Islet of Langerhans (tissue), 1 donor: ENCODE measurements around the gene AVP.
"Not testable (repeated sequence)": the region's sequence is repeated elsewhere in the genome, so short reads cannot be mapped to it uniquely, and the experiment has no call there.

ENCODE experiments used
- FAIRE-seq: peaks from one replicate; lab custom pipeline; 2011; peaks lifted over from hg19 to GRCh38; lab: Jason Lieb, UNC

The AVP gene

DNA sequence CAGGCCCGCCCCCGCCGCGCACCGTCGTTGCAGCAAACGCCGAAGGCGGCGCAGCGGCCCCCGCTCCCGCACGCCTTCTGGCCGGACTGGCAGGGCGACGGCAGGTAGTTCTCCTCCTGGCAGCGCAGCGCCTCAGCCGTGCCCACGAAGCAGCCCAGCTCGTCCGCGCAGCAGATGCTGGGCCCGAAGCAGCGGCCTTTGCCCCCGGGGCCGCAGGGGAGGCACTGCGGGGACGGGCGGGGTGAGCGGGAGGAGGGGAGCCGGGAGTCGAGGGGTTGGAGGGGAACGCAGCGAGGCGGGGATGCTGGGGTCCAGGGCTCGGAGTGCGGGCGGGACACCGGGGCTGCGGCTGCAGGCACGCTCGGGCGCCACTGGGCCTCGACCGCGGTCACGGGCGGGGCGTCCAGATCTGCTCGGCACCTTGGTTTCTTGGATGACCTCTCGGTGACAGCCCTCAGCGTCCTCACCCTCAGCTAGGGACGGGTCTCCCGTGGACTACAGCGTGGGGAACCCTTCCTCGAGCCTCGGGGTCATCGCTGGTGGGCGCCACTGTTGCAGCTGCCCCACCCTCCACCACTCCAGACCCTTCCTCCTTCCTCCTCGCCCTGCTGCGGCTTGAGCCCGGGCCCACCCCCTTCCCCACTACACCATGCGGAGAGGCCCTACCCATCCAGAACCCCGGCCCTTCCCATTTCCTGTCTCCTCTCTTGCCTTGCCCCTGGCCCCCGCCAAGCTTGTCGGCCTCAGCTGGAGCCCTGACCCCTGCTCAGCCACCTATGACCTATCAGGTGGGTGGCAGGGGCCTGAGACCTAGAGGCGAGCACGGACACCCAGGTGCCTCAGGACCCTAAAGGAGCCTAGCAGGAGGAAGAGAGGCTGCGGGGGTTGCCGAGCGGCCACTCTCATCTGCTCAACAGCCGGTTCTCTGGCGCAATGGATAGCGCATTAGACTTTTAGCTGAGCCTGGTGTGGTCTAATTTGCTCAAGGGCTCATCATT lies 1.3 kb downstream of the AVP start:
- no peak for FAIRE-seq

DNA sequence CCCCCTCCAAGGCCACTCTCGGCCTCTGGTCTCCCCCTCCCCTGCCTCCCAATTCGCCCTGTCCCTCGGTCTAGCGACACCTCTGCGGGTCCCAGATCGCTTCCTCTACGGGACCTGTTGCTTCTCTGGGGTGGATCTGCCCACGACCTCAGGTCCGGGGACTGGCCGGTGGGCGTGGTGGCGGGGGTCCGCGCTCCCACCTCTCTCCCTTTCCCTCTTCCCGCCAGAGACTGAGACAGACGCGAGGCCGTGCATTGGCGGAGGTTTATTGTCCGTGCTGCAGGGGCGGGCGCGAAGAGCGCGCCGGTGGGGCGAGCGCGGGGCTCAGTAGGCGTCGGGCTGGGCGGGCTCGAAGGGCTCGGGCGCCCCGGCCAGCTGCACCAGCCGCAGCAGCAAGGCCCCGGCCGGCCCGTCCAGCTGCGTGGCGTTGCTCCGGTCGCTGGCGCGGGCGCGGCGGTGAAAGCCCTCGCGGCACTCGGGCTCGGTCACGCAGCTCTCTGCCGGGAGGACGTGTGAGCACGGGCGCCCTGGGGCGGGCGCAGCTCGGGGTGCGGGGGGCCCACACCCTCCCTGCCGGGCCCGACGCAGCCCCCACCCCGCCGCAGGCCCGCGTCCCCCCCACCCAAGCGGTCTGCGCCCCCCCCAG lies 2.1 kb downstream of the AVP start:
- no peak for FAIRE-seq

DNA sequence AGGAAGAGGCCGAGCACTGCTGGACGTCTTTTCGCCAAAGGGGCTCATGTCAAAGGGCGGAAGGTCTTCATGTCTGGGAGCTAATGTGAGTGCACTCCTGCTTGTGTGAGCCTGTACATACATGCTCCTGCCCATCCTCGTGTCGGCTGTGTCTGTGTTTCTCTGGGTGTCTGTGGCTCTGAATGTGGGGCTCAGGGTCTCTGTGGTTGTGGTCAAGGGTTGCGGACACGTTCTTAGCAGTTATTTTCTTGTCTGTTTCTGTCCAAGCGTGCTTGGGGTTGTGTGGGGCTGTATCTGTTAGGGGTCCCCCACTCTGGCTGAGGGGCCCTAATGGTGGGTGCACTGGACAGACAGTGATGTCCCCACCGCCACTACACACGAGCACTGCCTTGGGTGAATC lies 2.9 kb downstream of the AVP start:
- no peak for FAIRE-seq

DNA sequence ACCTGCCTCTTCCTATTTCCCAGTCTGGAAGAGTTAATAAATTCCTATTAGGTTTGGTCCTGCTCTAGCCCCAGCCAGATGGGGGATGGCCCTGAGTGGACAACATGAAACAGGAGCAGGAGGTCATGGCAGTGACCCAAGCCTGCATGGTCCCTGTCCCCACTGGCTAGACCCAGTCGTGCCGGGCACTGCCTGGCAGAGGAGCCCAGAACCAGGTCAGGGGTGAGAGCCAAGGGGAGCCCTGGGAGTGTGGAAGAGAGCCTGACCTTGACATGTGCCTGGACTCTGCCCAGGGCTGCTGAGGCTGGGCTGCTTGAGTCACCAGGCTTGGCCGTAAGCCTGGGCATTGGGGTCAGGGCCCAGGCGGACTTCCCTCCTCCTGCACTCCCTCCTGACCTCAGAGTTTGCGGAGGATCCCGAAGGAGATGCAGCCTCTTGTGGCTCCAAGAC lies 3.6 kb downstream of the AVP start:
- FAIRE-seq = no peak

DNA sequence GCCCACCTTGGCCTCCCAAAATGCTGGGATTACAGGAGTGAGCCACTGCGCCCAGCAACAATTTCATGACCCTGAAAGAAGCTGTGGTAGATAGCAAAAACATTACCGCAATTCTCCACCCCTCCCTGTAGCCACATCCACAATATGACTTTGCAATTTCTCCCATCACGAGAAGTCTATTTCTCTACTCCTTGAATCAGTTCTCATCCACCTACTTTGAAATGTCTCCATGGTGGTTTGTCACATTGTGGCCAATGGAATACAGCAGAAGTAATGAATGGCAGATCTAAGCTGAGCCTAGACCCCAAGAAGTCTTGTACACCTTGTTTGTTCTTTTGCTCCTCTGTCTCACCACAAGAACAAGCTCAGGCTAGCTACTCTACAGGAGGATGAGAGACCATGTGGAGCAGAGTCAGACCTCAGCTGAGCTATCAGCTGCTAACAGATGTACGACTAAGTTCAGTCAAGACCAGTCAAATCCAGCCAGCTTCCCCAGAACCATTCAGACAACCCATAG lies 6.8 kb downstream of the AVP start:
- FAIRE-seq = no peak

DNA sequence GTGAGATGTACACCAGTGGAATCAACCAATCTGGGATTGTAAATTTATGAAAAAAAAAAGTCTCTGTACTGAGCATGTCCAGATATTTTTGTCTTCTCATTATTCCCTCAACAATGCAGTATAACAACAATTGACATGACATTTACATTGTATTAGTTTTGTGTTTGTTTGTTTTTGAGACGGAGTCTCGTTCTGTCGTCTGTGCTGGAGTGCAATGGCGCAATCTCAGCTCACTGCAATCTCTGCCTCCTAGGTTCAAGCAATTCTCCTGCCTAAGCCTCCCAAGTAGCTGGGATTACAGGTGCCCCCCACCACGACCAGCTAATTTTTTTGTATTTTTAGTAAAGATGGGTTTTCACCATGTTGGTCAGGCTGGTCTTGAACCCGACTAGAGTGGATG lies 9.2 kb downstream of the AVP start:
- not testable (repeated sequence) for FAIRE-seq

DNA sequence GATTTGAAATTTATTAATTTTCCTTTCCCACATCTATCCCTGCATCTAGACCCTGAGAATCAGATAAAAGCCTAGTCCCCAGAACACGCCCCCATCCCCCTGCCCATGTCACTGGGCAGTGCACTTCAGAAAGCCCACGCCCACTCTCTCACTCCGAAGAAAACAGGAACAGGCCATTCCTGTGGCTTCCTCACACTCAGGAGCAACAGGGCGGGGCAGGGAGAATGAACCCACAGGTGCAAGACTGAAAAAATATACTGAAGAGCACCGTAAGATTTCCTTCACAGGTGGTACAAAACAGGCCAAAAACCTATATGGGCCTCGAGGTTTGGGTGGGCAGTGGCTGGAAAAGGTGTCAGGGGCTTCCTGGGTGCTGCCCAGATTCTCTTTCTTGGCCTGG lies 9.7 kb downstream of the AVP start:
- no peak for FAIRE-seq

DNA sequence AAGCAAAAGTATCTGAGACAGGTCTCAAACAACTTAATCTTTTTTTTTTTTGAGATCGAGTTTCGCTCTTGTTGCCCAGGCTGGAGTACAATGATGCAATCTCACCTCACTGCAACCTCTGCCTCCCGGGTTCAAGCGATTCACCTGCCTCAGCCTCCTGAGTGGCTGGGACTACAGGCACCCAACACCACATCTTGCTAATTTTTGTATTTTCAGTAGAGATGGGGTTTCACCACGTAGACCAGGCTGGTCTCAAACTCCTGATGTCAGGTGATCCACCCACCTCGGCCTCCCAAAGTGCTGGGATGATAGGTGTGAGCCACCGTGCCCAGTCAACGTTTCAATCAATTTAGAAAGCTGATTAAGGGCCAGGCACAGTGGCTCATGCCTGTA lies 11.3 kb downstream of the AVP start:
- FAIRE-seq = not testable (repeated sequence)

DNA sequence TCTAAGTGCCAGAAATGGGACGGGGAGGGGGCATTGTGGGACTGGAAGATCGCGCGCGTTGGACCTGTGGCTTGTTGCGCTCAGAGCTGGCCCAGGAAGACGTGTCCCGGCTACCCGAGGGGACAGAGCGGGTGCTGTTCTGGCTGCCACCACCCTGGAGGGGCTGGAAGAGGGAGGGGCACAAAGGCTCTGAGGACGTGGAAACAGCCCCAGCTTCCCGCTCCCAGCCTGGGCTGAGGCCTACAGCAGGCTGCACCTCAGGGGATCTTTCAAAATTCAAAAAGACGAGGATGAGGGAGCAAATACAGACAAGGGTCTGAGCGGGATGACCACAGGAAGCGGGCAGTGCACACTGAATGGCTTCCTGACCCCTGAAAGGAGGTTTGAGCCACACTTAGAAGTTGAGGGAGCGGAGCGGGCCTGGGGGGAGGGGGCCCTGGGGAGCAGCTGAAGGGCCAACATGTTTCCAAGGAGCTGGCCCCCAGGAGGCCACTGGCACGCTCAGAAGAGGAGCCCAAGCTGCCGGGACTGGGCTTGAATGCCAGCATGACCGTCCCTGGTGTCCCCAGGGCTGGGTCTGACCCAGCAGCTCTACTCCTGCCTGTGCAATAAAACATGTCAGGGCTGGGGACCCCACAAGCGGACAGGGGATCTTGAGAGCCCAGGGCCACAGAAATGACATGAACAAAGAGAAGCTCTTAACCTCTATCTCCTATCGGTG lies 11.8 kb downstream of the AVP start:
- FAIRE-seq = no peak

DNA sequence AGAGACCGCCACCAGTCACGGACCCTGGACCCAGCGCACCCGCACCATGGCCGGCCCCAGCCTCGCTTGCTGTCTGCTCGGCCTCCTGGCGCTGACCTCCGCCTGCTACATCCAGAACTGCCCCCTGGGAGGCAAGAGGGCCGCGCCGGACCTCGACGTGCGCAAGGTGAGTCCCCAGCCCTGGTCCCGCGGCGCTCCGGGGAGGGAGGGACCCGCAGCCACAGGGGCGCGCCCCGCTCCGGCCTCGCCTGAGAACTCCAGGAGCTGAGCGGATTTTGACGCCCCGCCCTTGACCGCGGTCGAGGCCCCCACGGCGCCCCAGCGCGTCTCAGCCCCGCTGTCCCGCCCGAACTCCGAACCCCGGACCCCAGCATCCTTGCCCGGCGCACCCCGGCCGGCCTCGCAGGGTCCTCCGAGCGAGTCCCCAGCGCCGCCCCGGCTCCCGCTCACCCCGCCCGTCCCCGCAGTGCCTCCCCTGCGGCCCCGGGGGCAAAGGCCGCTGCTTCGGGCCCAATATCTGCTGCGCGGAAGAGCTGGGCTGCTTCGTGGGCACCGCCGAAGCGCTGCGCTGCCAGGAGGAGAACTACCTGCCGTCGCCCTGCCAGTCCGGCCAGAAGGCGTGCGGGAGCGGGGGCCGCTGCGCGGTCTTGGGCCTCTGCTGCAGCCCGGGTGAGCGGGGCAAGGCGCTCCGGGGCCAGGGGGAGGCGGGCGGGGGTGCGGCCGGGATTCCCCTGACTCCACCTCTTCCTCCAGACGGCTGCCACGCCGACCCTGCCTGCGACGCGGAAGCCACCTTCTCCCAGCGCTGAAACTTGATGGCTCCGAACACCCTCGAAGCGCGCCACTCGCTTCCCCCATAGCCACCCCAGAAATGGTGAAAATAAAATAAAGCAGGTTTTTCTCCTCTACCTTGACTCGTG lies 12.7 kb downstream of the AVP start, which contains the start of gene OXT:
OXT (plus strand) TSS at position 11 of the 920 bp plus-strand sequence; CDS start at position 47, 36 bp downstream.
- FAIRE-seq = no peak

DNA sequence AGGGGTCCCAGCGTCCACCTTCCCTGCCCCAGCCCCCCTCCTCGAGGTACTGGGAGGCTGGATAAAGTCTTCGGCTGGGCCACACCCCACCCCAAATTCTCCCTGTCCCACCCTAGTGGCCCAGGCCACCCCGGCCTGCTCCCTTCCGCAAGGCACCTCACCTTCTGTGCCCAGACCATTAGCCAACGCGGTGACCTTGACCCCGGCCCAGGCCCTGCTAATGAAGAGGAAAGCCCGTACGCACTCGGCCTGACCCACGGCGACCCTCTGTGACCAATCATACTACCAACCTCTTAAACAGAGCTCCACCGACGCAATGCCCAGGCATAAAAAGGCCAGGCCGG lies 13.3 kb downstream of the AVP start:
- no peak for FAIRE-seq

DNA sequence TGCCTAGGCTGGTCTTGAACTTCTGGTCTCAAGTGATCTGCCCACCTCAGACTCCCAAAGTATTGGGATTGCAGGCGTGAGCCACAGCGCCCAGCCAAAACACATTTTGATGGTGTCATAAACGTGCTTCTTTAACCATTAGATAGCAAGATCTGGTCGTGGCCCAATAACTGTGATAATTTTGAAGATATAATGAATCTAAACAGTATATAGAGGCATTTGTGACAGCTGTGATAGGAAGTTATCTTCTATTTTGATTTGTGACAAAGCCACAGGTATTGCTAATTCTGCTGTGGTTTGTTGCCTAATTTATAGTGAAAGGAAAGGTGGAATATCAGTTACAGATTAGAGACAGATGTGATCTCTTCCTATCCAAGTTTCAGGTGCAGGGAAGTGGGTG lies 13.8 kb downstream of the AVP start:
- FAIRE-seq = no peak

DNA sequence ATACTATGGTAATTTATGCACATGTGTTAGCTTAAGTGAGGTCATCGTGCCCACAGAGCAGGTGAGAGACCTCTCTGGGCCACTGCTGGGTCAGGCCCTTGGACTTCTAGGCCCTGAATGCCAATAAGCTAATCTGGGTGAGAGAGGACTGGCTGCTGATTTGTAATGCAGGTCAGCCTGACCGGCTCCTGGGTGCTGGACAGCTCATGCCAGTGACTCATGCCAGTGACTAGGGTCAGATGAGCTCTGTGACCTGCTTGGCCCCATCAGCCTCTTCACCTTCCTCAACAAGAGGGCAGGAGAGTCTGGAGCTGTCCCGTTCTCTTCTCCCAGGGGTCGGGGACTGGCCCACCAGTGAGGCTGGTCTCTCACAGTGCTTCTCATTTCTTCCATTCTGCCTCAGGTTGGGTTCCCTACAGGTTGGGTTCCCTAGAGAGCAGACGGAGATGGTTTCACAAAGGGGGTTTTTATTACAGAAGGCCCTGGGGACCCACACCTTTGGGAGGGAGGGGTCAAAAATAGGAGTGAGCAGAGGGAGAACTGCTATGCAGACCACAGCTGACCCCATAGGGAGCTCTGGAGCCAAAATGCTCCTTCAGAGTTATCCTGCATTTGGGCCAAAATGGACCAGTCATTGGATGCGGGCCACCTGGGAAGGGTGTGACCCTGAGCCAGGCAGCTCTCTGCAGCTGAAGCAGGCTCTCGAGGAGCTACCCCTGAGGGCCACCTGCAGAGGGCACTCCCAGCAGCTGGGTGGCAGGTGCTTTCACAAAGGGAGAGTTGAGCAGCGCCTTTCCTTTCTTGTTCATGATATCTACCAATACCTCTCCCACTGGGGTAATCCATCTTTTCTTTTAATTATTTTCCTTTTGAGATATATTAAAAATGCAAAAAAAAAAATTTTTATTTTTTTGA lies 15.3 kb downstream of the AVP start:
- no peak for FAIRE-seq

DNA sequence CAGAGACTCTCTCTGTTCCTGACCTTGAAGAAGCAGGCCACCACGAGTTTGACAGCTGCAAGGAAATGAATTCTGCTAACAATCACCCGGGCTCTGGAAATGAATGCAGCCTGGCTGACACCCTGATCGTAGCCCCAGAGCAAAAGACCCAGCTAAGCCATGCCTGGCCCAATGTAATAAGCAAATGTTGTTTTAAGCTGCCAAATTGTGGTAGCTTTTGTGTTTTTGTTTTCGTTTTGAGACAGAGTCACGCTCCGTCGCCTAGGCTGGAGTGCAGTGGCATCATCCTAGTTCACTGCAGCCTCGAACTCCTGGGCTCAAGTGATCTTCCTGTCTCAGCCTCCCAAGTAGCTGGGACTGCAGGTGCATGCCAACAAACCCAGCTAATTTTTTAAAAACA lies 16.4 kb downstream of the AVP start:
- no peak for FAIRE-seq

DNA sequence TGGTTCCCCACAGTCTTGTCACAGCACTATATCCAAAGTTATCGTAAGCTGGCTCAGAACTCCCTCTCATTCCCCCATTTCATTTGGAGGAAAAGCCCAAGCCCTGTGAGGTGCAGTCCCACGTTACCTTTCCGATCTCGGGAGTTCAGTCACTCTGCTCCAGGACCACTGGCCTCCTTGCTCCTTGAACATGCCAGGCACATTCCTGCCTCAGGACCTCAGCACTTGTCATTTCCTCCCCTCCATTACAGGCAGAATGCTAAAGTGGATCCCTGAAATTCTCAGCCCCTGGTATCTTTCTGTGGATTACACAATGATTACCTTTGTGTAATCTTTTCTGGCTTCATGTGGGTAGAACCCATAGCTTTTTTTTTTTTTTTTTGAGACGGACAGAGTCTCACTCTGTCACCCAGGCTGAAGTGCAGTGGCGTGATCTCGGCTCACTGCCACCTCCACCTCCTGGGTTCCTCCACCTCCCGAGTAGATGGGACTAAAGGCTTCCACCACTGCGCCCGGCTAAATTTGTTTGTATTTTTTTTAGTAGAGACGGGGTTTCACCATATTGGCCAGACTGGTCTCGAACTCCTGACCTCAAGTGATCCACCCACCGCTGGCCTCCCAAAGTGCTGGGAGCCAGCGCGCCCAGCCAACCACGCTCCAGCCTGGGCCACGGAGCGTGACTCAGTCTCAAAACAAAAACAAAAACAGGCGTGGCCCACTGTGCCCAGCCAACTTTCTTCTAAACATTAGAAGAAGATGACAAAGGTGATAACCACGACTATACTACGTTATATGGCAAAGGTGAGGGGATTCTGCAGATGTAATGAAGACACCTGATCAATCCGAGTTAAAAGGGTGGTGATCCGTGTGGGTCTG lies 17.1 kb downstream of the AVP start:
- no peak for FAIRE-seq

DNA sequence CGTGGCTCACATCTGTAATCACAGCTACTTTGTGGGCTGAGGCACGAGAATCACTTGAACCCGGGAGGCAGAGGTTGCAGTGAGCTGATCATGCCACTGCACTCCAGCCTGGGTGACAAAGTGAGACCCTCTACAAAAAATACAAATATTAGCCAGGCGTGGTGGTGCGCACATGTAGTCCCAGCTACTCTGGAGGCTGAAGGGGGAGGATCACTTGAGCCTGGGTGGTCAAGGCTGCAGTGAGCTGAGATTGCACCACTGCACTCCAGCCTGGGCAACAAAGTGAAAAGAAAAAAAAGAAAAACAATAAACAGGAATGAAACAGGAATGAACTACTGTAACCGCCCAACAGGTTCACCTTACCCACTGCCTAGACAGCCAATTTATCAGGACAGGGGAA lies 20.4 kb downstream of the AVP start:
- not testable (repeated sequence) for FAIRE-seq

DNA sequence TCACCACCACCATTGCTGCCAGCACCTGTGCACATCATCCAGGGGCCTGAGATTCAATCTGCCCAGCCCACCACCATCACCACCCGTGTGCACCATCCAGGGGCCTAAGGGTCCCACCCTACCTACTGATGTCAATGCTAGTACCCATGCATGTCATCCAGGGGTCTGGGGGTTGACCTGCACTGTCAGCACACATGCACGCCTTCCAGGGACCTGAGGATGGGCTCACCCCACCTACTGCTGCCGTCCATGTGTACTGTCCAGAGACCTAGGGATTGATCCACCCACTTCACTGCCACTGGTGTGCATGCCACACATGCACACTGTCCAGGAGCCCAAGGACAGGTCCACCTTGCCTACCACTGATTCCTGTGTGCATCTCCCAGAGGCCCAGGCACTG lies 25.0 kb downstream of the AVP start:
- FAIRE-seq = no peak

DNA sequence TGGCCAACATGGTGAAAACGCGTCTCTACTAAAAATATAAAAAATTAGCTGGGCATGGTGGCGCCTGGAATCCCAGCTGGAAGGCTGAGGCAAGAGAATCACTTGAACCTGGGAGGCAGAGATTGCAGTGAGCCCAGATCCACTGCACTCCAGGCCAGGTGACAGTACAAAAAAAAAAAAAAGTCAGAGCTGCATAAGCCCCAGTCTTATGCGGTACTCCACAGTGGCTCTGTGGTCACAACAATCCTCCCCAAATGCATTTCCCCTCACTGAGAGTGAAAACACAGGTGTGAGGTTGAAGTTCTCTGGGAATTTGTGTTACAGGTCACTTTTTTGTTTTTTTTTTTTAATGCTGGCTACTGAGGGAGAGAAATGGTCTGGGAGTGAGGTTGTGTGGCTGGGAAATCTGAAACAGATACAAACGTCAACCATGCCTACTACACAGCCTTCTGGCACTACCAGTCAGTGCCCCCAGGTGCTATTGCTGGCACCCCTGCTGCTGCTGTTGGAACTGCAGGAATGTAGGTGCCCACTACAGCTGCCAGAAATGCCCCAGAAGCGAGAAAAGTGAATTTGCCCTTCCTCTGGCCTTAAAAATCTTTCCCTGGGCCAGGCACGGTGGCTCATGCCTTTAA lies 33.0 kb downstream of the AVP start:
- no peak for FAIRE-seq
